HG03521 (cell line): Measurements from ENCODE around the gene KIF13A.
"Not testable (repeated sequence)": the region's sequence is repeated elsewhere in the genome, so short reads cannot be mapped to it uniquely, and the experiment has no call there.

ENCODE experiments used
- ATAC-seq: cut with Tn5 transposase; IDR thresholded peaks from one replicate; pipeline ENCODE4 v1.9.1; 2021; ENCODE audit warnings: mild to moderate bottlenecking, moderate library complexity; ENCODE audit not compliant: unreplicated experiment

The KIF13A gene

DNA sequence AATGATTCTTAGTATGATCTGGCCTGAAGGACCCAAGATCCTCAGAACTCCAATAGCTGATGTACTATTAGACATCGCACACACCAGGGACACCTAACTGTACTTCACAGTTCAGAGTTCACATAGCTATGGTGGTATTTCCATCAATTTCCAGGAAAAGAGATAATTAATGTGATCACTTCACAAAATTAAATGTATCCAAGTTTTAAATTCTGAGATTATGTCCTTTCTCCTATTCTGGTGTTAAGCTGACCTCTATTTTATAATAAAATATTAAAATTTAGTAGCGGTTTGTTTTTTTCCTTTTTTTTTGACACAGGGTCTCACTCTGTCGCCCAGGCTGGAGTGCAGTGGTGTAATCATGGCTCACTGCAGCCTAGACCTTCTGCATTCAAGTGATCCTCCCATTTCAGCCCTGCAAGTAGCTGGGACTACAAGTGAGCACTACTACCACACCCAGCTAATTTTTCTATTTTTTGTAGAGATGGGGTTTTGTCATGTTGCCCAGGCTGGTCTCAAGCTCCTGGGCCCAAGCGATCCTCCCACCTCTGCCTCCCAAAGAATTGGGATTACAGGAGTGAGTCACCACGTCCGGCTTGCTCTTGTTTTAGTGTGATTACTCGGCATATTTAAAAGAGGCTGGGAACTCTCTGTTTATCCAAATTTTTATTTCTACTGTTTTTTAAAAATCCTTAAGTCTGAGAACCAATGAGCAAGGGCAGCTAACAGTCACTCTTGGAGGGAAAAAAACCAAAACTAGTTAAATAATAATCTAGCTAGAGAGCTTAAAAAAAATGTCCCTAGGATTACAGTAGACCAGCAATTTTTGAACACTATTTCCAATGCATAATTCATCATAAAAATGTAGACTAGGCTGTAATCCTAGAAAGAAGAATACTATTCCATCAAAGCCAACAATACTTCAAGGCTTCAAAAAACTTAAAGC is 16.0 kb downstream of the KIF13A start:
- ATAC-seq: no peak

DNA sequence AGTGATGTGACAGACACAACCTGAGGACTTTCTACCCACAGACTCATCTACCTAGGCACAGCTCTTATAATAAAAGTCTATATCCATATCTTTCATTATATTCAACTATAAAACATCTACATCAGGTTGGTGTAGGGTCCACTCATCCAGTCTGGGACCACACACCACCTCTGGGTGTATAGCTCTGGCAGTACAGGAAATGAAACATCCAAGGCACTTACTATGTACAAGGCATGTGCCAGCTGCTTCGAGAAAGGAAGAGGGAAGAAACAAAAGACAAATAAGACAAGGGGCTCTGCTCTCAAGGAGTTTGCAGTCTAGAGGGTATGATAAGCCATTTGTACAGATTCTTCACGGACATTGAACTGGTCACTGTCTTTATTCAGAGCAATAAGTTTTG is 18.6 kb downstream of the KIF13A start:
- ATAC-seq: no peak

DNA sequence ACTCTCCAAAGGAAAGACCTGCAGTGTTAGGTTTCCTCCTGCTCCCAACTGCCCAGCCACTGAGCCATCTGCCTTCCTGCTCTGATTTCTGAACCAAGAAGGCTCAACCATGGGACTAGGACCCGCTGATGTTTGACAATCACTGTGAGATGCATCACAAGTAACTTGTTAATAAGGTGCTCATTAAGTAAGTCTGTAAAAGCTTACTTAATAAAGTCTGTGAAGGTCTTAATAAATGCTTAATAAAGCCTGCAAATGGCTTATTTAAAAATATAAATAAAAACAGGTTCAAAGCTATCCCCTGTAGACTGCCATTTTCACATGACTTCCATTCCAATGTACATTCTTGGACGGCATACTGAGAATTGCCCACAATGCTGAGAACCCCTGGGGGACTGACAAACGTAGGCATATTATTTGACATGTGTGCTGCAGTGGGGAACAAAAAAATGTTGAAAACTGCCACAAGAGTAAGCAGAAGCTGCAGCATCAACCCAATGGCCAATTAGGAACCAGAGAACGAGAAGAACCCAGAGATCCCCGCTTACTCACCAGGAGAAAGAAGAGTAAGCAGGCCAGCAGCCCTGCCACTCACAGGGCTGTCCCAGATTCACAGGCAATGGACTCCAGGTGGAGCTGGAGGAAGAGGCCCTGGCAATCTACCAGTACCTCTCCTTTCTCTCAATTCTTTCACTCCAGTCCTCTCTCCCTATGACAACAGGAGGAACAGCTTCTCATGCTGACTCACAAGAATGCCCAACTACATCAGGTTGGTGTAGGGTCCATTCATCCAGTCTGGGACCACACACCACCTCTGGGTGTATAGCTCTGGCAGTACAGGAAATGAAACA is 19.5 kb downstream of the KIF13A start:
- ATAC-seq: no peak

DNA sequence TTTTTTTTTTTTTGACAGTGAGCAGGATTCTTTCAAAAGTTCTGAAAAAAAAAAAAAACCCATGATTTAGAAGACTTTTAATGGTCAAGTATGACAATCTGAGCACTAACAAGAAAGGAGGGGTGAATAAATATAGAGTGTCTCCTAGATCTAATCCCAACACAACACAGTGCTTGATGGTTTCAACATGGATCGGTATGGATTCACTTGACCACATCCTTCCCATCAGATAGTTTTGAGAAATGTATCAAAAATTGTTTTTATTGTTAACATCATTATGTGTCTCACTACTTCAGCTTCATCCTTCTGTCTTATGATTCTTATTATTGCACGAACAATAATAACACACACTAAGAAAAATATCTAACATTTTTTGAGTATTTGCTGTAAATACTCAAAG is 21.0 kb downstream of the KIF13A start:
- no peak for ATAC-seq

DNA sequence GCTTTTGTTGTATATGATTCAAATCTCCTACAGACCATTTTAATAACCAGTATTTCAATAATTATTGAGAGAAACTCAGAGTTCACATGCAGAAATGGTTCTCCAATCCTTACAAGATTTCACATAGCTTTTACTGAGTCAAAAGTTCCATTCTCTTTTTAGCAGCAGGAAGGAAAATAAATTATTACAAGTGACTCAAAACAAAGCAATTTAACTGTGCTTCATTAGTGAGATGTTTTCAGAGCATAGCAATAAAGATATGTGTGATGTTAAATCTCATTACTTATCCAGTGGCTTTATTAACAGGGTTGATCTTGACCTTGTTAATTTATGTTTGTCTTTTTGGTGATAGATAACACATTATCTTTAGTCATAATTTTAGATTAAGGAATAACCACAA is 22.0 kb downstream of the KIF13A start:
- no peak for ATAC-seq

DNA sequence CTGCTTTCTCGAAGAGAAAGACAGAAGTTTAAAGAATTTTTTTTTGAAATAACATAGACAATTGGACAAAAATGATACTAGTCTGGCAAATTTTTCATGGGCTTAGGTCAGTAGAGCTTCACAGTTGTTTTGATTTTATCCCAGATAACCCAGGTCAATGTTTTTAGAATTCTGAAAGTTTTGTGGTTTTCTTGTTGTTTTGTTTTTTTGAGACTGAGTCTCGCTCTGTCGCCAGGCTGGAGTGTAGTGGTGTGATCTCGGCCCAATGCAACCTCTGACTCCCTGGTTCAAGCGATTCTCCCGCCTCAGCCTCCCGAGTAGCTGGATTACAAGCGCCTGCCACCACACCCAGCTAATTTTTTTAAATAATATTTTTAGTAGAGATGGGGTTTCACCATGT is 22.8 kb downstream of the KIF13A start:
- ATAC-seq: no peak

DNA sequence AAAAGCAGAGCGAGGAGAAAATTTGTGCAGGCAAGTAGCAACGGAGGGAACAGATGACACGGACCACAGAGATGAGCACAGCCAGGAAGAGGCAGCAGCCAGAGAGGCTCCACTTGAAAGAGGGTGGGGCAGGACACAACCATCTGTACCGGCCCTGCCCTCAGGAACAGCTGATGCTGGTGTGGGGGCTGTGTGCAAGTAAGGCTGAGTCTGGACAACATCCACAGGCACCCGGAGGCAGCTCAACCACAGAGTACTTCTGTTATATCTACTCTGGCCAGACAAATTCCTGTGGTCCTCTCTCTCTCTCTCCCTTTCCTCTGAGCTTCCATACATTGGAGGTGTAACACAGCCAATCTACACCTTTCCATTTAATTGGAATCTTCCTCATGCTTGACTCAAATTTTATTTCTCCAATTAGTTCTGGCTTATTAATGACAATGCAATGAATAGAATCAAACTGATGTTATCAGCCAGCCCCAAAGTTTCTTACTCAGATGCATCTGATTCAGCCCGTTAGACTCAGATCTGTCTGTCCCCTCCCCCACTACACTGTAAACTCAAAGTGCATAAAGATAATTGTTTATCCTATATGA is 24.9 kb downstream of the KIF13A start:
- ATAC-seq: no peak

DNA sequence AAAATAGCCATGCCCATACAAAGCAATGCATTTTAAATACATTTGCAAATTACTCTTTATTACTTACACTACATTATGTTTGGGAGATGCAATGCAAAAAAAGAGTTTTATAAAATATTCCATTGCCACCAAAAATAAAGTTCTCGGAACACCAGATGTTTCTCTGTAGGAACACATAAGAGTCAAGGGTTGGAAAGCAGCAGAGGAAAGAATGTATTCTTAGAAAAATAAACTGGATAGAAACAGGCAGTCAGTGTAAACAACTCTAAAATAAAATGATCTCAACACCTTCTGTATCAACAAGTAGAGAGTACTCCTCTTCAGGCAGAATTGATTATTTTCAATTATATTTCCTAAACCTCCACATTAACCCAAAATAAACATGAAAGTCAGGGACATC is 28.1 kb downstream of the KIF13A start:
- no peak for ATAC-seq

DNA sequence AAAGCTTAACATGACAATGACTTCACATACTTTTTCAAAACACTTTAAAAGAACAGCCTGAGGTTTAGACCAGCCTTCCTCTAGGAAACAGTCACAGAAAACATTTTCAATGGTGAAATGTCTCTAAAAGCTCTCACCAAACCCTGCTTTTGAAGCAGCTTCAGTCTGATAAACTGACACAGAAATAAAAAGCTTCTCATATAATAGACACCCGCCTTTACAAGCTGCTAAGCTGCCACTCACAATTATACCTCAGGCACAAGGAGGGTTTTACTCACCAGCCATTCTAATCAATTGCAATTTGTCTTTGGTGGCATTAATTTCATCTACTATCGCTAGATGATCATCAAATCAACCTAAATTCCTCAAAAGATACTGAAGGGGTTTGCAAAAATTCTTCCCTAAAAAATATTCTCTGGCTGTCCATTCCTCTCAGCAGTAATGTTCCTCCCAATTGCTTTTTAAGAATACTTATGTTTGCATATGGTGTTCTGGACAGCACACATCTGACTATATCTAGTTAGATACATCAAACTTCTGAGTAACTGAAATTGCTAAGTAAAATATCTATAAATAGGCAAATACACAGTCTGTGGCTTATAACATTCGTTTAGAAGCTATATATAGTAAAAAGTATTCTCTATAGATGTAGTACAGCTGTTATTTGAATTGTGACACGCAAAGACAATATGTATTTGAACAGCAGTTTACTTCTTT is 29.4 kb downstream of the KIF13A start:
- no peak for ATAC-seq

DNA sequence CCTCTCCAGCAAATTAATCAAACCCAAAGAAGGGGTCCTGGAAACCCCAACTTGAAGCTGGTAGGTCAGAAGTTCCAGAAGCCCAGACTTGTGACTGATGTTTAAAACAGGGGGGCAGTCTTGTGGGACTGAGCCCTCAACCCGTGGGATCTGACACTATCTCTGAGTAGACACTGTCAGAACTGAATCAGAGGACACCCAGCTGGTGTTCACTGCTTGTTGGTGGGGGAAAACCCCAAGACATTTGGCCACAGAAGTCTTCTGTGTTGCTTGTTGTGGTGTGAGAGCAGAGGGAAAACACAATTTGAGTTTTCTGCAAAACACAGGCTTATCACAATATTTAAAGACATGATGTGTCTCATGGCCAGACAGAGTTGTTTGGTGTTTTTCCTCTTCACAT is 29.9 kb downstream of the KIF13A start:
- no peak for ATAC-seq

DNA sequence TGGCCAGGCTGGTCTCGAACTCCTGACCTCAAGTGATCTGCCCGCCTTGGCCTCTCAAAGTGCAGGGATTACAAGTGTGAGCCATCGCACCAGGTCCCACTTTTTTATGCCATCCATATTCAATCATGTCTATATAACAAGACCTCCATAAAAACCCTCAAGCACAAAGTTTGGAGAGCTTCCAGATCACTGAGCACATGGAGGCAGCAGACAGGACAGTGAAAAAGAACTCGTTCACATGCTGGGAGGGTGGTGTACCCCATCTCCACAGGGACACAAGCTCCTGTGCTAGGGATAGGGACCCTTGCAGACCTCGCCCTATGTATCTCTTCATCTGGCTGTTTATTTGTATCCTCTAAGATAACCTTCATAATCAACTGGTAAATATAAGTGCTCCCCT is 30.3 kb downstream of the KIF13A start:
- ATAC-seq: no peak

DNA sequence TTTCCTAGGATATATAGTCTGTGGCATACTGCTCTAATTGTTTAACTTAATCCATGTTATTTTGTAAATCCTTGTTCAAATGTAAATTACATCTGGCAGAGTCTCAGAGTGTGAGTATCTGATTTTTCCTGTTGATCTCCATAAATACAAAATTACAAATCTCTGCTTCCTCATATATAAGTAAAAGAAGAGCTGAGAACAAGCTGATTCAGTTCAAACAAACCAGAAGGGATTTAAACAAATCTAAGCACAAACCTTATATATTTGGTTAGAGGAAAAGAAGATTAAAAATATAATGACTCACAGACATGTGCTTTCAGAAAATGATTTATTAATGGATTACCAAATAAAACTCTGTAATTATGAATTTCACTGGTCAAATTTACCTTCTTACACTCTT is 37.3 kb downstream of the KIF13A start:
- no peak for ATAC-seq

DNA sequence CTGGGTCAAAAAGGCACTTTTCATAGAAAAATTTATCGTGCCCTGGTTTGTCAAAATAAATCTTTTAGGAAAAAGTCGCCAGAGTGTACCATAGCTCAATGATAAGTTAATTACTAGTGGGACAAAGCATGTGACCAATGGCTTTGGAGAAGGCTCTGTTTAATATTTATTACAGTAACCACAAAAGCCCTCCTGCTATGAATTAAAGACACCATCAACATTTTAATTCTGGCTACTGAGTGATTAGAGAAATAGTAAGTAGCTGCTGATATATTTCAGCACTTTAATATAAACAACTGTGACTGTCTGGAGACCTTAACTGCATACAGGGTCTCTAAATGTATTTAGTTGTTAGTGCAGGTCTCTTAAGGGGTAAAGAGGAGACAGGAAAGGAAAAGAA is 38.3 kb downstream of the KIF13A start:
- ATAC-seq: no peak

DNA sequence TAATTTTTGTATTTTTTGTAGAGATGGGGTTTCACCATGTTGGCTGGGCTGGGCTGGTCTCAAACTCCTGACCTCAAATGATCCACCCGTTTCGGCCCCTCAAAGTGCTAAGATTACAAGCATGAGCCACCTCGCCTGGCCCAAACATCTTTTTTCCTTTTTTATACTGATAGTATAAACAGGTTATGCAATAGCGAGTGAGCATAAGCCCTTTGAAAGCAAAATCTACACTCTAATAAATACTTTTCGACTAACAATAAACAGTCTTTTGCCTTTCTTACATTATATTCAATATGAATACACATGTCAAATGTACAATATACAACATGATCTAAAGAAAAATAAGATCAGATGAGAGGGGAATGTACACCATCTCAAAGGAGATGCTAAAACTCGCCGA is 38.7 kb downstream of the KIF13A start:
- no peak for ATAC-seq

DNA sequence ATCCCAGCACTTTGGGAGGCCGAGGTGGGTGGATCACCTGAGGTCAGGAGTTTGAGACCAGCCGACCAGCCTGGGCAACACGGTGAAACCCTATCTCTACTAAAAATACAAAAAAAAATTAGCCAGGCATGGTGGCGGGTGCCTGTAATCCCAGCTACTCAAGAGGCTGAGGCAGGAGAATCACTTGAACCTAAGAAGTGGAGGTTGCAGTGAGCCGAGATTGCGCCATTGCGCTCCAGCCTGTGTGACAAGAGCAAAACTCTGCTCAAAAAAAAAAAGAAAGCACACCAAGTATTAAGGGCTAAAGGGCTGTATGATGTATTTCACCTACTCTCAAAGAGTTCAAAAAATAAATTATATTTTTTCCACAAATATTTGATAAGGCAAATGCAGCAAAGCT is 39.9 kb downstream of the KIF13A start:
- not testable (repeated sequence) for ATAC-seq

DNA sequence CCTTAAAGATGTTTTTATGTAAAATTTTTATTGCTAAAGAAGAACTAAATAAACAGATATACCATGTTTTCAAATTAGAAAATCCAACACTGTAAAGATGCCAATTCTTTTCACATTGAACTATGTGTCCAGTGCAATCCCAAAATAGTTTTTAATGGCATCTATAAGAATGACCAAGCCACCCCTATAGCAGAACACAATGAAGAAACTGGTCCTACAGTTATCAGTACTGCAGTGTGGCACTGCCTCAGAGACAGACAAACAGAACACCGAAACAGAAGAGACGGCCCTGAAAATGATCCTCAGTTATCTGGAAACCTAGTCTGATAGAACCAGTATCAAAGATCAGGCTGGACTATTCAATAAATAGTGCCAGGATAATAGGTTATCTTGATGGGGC is 41.9 kb downstream of the KIF13A start:
- no peak for ATAC-seq

DNA sequence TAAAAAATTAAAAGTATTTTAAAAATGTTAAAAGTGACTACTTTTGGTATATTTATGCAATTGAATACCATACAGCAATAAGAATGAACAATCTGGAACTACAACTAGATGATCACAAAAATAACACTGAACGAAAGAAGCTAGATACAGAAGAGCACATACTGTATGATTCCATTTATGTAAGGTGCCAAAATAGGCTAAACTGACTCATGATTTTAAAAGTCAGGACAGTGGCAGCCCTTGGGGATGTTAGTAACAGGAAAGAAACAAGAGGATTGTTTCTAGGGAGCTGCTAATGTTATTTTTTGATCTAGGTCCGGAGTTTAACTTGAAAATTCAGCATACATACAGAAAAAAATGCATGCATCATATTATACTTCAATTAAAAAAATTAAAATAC is 42.3 kb downstream of the KIF13A start:
- ATAC-seq: no peak

DNA sequence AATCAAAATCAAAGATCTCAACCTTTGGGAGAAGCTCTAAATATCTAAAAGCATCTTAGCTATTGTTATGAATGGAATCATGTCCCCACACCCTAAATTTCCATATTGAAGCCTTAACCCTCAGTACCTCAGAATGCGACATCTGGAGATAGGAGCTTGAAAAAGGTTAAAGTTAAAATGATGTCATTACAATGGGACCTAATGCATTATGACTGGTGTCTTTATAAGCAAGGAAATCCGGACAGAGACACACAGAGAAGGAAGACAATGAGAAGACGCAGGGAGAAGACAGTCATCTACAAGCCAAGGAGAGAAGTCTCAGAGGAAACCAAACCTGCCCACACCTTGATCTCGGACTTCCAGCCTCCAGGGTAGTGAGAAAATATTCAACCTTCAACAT is 46.1 kb downstream of the KIF13A start:
- ATAC-seq: no peak

DNA sequence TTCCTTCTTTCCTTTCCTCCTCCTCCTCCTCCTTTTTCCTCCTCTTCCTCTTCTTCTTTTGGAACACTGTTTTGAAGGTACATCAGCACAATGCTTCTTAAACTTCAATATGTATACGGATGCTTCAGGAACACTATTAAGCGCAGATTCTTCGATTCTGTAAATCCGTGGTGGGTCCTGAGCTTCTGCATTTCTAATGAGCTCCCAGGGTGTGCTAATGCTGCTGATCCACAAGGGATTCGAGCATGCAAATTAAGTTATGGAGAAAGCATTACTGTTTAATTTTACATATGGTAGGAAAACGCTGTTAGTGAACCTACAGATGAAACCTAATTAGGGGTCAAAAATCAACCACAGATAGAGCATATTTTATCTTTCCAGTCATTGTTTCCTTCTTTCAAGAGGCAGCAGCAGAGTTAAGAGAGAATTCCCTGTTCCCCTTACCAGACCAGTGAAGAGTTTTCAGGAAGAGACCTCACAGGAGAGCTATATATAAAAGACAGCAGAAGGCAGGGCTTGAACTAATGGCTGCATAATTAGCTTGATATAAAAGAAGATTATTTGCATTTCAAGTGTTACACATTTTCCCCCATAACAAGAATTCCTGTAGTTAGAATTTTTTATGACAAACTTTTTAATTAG is 47.2 kb downstream of the KIF13A start:
- ATAC-seq: no peak

DNA sequence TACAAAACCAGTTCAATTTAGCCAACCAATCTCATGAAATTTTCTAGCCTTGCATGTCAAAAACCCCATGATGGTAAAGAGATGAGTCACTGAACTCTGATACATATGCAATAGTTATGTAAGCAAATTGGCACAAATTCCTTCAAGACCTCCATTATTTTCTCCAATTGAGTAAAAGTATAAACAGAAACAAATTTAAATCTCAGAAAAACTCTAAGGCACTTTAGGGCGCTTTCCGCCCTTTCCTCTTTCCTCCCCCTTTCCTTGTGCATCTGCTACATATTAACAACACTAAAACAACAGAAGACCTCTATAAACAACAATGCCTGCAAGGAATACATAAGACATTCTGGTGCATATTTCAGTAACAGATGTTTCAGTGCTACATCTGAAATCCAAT is 48.5 kb downstream of the KIF13A start:
- no peak for ATAC-seq
